Gastrocnemius medialis (tissue), 4 donors: ENCODE data around the gene SIRT7.

ENCODE experiments used
- CTCF ChIP-seq, 5 experiments: fragments of 450-650 bp in 3 of 5; fragments of 200-600 bp in 2 of 5; sonication (generic) in 2 of 5; IDR thresholded peaks in 4 of 5; conservative IDR thresholded peaks in 1 of 5; 1 replicate in 4 of 5; 2 replicates in 1 of 5; pipeline ENCODE4 v1.5.1; 2016 to 2019; ENCODE audit warnings: antibody characterized with exemption in 5 of 5, mild to moderate bottlenecking in 3 of 5, moderate library complexity in 3 of 5
- POLR2A ChIP-seq, 2 donors: fragments of 450-650 bp; IDR thresholded peaks; one replicate each; pipeline ENCODE4 v1.6.1; 2017; ENCODE audit warnings: antibody characterized with exemption in 2 of 2, mild to moderate bottlenecking in 2 of 2, moderate library complexity in 2 of 2

DNA sequence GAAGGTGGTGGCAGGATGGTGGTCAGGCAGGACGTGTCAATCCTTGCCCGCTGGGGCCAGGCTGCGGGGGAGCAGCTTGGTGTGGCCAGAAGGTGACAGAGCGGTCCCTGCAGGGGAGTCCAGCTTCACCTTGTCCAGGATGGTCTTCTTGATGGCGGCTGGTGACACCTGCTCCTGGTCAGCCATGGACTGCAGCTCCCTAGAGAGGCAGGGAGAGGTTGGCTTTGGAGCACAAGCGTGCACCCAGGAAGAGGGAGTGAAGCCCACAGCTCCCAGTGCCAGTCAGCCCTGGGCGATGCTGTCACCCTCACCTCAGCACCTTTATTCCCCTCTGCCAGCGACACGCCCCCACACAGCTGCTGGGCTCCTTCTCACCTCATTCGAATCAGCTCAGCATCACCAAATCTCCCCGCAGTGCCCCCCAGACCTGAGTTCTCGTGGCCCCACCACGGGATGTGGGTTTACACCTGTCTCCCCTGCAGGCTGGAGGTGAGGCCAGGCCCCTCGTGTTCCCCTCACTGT lies 15.3 kb upstream of the SIRT7 start:
- TF ChIP-seq CTCF (IDR thresholded peaks at IDR 0.05 in 4 of 5, conservative IDR thresholded peaks at IDR 0.05 in 1 of 5) (no peak), POLR2A (IDR thresholded peaks at IDR 0.05) (no peak)
